Breast epithelium (tissue), 4 donors: Measurements from ENCODE around the gene GJB4. TPM values are rescaled to one million over a fixed set of nuclear protein-coding genes. Genes with fewer than 3 reads are reported as not detected.

Source experiments
- DNase-seq, 2 donors: peaks; one replicate each; pipeline ENCODE4 v3.0.0-alpha.2; 2019; ENCODE audit warnings: low spot score in 2 of 2
- H3K27ac ChIP-seq, 2 donors: fragments of 200-600 bp; sonication (generic) in 1 of 2; one replicate each; pipeline ENCODE4 v1.5.1; 2016 to 2019; ENCODE audit warnings: mild to moderate bottlenecking in 1 of 2
- H3K27me3 ChIP-seq, 2 donors: fragments of 200-600 bp; sonication (generic) in 1 of 2; one replicate each; pipeline versions ENCODE4 v1.5.1 to v1.6.0; 2017 to 2019; ENCODE audit warnings: control low read depth in 1 of 2, mild to moderate bottlenecking in 1 of 2
- H3K36me3 ChIP-seq: fragments of 200-600 bp; one replicate; pipeline ENCODE4 v1.5.1; 2019
- H3K4me1 ChIP-seq, 2 donors: fragments of 200-600 bp; sonication (generic); one replicate each; pipeline ENCODE4 v1.5.1; 2016 to 2019; ENCODE audit warnings: control low read depth in 1 of 2
- H3K4me3 ChIP-seq, 3 donors: fragments of 200-600 bp; sonication (generic); 1 replicate in 2 of 3; 2 replicates in 1 of 3; pipeline ENCODE4 v1.5.1; 2016 to 2019; ENCODE audit warnings: mild to moderate bottlenecking in 3 of 3, moderate library complexity in 2 of 3
- H3K9me3 ChIP-seq, 2 donors: fragments of 200-600 bp; sonication (generic) in 1 of 2; one replicate each; pipeline ENCODE4 v1.5.1; 2016 to 2019; ENCODE audit warnings: control low read depth in 1 of 2
- CTCF ChIP-seq, 3 donors: fragments of 450-650 bp; IDR thresholded peaks; one replicate each; pipeline ENCODE4 v1.5.1; 2016 to 2017; ENCODE audit warnings: antibody characterized with exemption in 3 of 3, mild to moderate bottlenecking in 3 of 3, moderate library complexity in 3 of 3
- POLR2A ChIP-seq: fragments of 450-650 bp; IDR thresholded peaks from one replicate; pipeline ENCODE4 v1.6.1; 2016; ENCODE audit warnings: antibody characterized with exemption, mild to moderate bottlenecking, moderate library complexity
- POLR2AphosphoS5 ChIP-seq, 3 donors: sonication (generic); formaldehyde crosslinking; IDR thresholded peaks; one replicate each; pipeline ENCODE4 v1.6.1; 2017; ENCODE audit warnings: antibody characterized with exemption in 3 of 3
- intact Hi-C: fragments of 100-400 bp; cut with DNase I; formaldehyde crosslinking; loops from one replicate; pipeline ENCODE4 v1.15.1; 2023; ENCODE audit warnings: low total_unique reads
- total RNA-seq, 3 donors: library from RNA; depleted of rRNA; stranded (reverse); fragments of >200 nt; gene quantifications; one replicate each; pipeline ENCODE4 v1.1.0, GENCODE V29; 2016

Gene GJB4
- total RNA-seq, 3 donors from 2014 or later = 0.15 TPM; not detected in 2

DNA sequence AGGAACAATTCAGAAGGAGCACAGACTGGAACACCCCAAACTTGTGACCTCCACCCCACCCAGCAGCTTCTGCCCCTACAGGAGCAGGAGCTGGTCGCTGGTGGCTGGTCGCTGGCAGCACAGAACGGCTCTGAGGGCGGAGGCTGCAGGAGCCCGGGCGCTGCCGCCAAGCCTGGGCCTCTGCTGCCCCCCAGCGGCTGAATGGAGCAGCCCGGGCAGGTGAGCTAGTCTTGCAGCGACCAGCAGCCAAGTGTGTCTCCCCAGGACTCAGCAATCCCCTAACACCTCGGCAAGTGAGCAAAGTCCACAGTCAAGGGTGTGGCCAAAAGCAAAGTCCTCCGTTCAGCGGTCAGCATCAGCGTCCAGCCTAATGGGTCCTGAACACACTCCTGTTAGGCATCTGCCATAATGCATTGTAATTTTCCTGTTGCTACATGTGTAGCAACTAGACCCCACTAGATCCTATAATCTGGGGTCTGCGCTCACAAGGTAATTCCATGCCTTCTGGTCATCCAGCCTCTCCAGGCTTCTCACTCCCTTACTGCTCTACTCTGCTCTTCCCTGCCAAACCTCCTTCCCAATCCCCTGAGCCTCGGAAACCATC lies 16.8 kb upstream of the GJB4 start:
- Histone ChIP-seq H3K9me3 (no peaks in the 10 kb centered on the region), H3K4me1 (no peaks in the 10 kb centered on the region), H3K36me3 (no peaks in the 10 kb centered on the region), H3K27me3 (peaks cover 0 to 5% of the 10 kb centered on the region in 2 donors), H3K27ac (no peak overlapping the region), H3K4me3 (no peak overlapping the region)
- DNase-seq = peak; percentile 53 to 84
- intact Hi-C loops = no loop called here
- TF ChIP-seq POLR2AphosphoS5 (IDR thresholded peaks at IDR 0.05) = no peak
- TF ChIP-seq POLR2A = no peak
- TF ChIP-seq CTCF (IDR thresholded peaks at IDR 0.05) = peak; percentile 38 to 84 (median 77)

GRCh38 chr1:34743775-34744174 lies 15.8 kb upstream of the GJB4 start:
- H3K27ac ChIP-seq = no peak overlapping the region
- H3K4me1 ChIP-seq = no peaks in the 10 kb centered on the region
- H3K27me3 ChIP-seq = peaks cover 0 to 5% of the 10 kb centered on the region in 2 donors
- H3K36me3 ChIP-seq = no peaks in the 10 kb centered on the region
- no peak for DNase-seq
- H3K4me3 ChIP-seq = no peak overlapping the region
- TF ChIP-seq POLR2A = no peak
- no peak for TF ChIP-seq POLR2AphosphoS5 (IDR thresholded peaks at IDR 0.05)
- TF ChIP-seq CTCF (IDR thresholded peaks at IDR 0.05) = no peak
- intact Hi-C loops = no loop called here
- no peaks in the 10 kb centered on the region for H3K9me3 ChIP-seq

DNA sequence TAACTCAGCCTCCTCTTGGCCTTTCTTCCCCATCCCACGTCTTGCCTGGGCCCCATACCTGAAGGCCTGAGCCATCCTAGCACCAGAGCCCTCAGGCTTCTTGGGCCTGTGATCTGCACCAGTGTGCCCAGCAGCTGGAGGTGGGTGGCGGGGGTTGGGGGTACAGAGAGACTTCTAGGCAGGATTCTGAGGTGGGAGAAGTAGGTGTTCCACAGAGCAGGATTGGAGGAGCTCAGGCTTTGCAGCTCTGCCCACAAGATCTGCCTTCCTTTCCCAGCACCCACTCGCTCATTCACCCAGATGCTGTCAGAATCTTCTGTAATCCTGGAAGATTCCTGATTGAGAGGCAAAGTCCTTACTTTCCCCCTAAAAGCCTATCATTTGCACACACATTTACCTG lies 14.7 kb upstream of the GJB4 start:
- no peak overlapping the region for H3K27ac ChIP-seq
- no peak for DNase-seq

DNA sequence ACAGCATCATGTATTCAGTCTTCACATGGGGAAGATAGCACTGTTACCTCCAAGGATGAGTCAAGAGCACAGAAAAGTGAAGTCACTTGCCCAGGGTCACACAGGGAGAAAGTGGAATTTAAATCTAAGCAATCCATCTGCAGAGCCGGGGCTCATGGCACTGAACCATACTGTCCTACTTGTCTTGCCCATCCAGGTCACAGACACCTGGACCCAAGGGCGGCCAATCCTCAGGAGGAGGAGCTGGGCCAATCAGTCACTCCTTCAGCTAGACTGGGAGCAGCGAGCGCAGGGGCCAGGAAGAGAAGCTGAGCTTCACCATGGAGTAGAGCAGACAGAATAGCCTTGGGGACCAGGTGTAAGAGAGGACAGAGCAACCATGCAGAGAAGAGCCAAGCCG lies 13.9 kb upstream of the GJB4 start:
- peaks cover 0 to 5% of the 10 kb centered on the region in 2 donors for H3K27me3 ChIP-seq
- no peaks in the 10 kb centered on the region for H3K4me1 ChIP-seq
- no peak overlapping the region for H3K27ac ChIP-seq
- no peak for TF ChIP-seq POLR2AphosphoS5 (IDR thresholded peaks at IDR 0.05)
- TF ChIP-seq CTCF (IDR thresholded peaks at IDR 0.05) = no peak
- TF ChIP-seq POLR2A = no peak
- intact Hi-C loops = no loop called here
- DNase-seq = no peak
- no peaks in the 10 kb centered on the region for H3K9me3 ChIP-seq
- H3K36me3 ChIP-seq = no peaks in the 10 kb centered on the region
- no peak overlapping the region for H3K4me3 ChIP-seq

More for the DNA sequence above, 14.7 kb upstream of the GJB4 start:
- no peaks in the 10 kb centered on the region for H3K4me1 ChIP-seq
- peaks cover 0 to 5% of the 10 kb centered on the region in 2 donors for H3K27me3 ChIP-seq
- intact Hi-C loops = no loop called here
- no peak overlapping the region for H3K4me3 ChIP-seq
- H3K36me3 ChIP-seq = no peaks in the 10 kb centered on the region
- no peaks in the 10 kb centered on the region for H3K9me3 ChIP-seq
- no peak for TF ChIP-seq POLR2AphosphoS5 (IDR thresholded peaks at IDR 0.05)
- no peak for TF ChIP-seq POLR2A
- no peak for TF ChIP-seq CTCF (IDR thresholded peaks at IDR 0.05)

DNA sequence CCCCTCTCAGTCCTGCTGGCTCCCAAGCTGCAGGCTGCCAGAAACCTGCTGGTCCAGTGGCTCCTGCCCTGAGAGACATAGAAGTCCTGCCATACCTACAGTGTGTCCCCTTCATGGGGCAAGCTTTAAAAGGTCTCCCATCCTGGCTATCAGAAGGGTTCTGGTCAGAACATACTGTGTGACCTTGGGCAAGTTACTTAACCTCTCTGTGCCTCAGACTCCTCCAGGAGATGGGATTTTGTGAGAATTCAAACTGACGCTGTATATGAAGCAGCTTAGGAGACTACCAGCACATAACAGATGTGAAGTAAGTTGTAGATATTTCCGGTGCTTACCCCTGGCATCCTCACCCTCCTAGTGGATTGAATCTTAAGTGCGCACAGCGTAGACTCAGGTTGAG lies 13.4 kb upstream of the GJB4 start:
- no peaks in the 10 kb centered on the region for H3K9me3 ChIP-seq
- intact Hi-C loops = no loop called here

More for the DNA sequence above, 13.4 kb upstream of the GJB4 start:
- H3K4me3 ChIP-seq = no peak overlapping the region
- no peak for DNase-seq
- no peak overlapping the region for H3K27ac ChIP-seq
- no peaks in the 10 kb centered on the region for H3K4me1 ChIP-seq
- H3K27me3 ChIP-seq = peaks cover 0 to 5% of the 10 kb centered on the region in 2 donors
- no peaks in the 10 kb centered on the region for H3K36me3 ChIP-seq
- no peak for TF ChIP-seq CTCF (IDR thresholded peaks at IDR 0.05)
- TF ChIP-seq POLR2A = no peak
- TF ChIP-seq POLR2AphosphoS5 (IDR thresholded peaks at IDR 0.05) = no peak
